CD4-positive, alpha-beta T cell treated with Interleukin-15 for 4 hours (primary cell): ENCODE data around the gene TOX3.

Experiments
- DNase-seq: peaks from one replicate; pipeline ENCODE4 v3.0.0-alpha.2; 2020; ENCODE audit warnings: low spot score

TOX3 gene

DNA sequence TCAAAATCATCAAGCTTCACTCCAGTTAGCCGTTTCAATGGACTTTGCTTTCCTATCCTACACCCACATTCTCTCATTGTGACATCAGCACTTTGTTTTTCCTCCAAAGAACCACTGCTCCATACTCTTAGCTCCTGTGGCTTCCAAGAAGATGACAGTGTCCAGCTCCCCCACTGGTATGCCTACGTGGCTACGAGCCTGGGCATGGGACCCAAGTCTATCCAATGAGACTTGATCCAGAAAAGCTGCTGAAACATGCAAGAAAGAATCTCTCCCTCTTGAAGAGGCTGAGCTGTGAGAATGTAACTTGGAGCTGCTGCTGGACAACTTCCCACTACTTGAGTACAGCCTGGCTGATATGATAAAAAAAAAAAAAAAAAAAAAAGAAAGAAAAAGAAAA is 9.4 kb downstream of the TOX3 start:
- DNase-seq, result no peak

DNA sequence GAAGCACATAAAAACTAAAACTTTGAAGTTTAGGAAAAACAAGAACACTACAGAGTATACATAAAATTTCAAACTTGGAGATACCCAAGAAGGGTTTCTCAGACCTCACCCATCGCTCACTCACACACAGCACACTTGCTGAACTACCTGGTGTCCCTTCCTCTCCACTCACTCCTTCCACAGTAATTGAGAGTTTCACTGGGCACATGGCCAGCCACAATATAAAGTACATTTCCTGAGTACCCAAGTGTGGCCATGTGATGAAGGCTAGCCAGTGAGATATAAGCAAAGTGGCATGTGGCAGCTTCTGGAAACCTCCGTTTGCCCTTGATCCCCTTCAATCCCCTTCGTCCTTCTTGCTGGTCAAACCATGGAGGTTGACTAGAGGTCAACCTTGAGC is 11.9 kb downstream of the TOX3 start:
- DNase-seq, result no peak

DNA sequence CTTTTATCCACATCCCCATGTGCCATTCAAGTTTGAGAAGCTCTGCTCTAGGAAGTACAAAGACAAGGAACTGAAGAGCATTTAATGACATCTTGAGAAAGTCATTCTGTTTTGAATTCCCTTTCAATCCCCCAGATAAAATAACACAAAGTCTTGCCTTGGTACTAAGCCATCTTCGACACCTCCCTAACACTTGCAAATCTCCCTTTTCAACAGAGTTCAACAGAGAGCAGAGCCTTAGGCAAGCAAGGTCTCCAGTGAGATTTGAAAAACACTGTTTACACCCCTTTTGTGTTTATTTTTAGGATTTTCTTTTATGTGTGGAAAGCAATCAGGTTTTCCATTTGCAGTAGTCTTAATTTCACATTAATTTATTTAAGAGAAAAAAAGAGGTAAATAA is 13.6 kb downstream of the TOX3 start:
- DNase-seq, result no peak

DNA sequence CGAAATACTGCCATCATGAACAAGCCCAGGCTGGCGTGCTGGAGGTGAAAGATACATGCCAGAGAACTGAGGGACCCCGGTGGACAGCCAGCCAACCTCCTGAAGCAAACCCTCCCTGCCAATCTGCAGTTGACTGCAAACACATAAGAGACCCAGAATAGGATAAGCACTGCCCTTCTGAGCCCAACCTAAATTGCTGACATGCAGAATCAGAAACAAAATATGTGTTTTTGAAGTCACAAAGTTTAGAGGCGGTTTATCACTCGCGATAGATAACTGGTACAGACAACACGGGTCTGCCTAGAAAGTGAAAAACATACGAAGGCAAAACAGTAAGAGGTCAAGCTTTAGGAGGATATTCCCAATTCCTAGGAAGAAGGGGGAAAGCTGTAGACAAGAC is 14.6 kb downstream of the TOX3 start:
- no peak for DNase-seq

DNA sequence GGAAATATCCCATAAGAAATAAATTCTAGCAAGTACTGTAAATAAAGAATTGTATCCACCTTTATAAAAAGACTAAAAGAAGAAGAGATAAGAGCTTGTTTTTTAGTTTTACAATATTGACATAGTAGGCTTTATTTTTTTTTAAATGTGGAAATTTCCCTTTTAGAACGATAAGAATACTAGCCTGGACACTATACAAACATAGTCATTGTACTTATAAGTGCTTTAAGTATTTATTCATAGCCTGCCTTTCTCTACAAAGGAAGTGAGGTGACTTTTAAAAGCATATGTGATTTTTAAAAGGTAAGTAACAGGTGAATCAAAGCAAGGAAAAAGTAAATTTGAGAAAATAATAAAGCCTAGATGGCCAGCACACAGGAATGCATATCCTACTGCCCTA is 17.7 kb downstream of the TOX3 start:
- no peak for DNase-seq

DNA sequence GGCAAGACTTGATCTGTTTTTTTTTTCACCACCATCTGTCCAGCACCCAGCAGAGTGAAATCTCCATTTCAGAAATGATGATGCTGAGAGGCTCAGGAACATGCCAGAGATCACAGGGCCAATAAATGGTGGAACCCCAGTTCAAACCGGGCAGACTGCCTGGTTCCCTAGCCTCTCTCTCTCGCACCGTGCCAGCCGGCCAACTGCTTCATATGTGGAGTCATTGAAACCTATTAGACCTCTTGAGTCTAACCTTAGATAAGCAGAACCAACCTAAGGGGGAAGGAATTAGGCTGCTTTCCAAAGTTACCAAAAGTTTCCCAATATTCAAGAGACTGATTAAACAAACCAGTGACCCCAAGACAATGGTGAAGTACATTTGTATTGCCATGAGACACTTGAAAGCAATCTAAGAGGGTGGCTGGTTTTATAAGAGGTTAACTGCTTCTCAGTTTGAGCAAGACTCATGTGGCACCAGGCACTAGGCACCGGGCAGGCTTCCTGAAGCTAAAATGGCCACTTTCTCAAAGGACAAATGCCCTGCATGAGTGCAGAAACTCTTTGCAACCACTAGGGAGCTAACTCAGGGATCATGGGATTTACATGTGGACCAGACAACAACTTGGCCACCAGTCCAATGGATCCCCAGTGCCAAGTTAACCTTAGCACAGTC is 18.4 kb downstream of the TOX3 start:
- DNase-seq, result no peak

DNA sequence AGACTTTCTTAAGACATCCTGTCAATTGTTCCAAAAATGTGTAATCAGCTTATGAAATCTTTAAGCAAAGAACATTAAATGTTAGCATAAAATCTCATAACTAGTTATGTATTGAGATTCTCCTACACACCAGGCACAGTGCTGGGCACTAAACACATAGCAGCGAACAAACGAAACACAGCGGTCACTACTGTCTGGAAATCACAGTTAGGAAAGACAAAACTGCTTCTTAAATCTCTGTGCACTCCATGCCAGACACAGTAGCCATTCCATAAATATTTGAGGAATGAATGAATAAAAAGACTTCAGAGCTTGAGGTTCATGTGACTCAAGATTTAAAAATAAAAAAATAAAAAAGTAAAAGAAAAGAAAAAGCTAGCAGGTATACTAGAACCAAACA is 20.1 kb downstream of the TOX3 start:
- no peak for DNase-seq

DNA sequence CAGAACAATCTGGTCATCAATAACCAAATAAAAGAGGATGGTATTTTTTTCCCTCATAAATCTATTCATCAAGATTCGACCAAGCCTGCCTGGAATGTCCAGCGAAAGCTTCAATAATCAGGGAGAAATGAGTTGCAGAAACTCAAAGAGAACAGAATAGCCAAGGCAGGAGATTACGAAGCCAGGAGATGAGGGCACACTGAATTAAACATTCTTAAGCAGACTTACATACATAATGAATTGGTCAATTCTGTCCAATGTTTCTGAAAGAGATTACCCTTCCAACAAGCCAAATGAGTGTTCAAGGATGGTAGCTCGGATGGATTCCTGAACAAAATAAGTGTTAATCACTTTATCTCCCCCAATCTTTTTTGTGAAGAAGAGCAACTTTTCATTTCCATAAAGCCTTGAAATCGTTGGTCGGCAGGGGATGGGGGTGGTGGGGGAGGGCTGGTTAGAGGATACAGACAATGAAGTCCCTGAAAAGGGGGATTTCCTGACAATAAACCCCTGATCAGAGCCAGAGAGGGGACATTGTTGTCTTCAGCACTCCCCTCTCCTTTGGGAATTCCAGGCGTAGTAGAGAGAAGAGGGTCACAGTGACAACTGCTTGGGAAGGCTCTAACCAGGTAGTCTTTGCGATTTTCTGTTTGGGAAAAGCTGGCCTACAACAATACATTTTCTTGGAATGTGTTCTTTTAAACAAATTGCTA is 20.7 kb downstream of the TOX3 start:
- no peak for DNase-seq

DNA sequence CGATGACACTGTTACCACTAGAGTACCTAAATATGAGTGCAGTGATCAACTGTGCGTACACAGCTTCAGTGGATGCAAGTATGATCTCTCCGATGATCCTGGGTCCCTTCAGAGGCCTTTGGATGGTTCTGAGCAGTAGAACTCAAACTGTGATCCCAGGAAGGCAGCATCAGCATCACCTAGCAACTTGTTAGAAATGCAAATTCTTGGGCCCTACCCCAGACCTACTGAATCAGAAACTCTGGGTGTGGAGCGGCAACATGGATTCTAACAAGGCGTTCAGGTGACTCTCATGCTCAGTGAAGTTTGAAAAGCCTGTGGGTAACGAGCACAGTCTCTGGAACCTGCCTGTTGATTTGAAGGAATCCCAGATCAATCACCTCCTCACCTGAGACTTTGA is 25.4 kb downstream of the TOX3 start:
- DNase-seq, result no peak

DNA sequence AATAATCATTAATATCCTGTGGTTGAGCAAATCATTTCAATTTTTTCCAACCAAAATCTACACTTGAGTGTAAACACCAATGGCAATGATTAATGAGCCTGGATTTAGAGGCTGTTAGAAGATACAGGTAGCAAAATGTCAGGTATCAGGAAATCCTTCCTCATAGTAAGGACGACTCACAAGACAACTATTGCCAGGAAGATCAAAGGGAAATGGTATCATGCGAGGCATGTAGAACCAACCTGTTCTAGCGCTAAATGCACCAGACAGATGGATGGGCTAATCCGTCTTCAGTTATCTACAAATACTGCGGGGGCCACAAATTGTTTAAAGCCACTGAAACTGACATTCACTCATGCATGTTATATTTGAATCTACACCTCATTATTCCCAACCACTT is 28.1 kb downstream of the TOX3 start:
- DNase-seq, result no peak

DNA sequence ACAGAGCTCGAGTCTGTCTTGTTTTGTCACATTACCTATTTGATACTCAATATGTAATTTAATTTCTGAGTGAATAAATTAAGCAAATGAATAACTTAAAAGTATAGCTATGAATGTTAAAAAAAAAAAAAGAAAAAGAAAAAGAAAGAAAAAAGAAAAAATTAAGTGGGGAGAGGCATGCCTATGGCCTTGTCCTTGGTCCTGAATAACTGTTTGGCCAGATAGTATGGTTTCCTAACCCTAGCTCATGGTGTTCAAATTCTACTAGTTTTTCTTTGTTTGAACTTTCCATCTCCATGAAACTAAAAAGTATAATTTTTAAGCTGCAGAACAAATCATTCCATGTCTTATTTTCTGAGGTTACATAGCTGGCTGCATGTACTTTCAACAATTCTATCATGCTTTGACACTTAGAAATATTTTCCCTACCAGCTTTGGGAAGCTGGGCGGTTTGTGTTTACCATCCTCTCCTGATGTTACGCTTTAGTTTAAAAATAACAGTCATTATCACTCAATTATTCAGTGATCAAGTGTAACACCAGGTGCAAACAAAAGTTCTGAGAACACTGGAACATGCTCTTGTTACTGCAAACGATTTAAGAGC is 31.8 kb downstream of the TOX3 start:
- DNase-seq, result no peak

DNA sequence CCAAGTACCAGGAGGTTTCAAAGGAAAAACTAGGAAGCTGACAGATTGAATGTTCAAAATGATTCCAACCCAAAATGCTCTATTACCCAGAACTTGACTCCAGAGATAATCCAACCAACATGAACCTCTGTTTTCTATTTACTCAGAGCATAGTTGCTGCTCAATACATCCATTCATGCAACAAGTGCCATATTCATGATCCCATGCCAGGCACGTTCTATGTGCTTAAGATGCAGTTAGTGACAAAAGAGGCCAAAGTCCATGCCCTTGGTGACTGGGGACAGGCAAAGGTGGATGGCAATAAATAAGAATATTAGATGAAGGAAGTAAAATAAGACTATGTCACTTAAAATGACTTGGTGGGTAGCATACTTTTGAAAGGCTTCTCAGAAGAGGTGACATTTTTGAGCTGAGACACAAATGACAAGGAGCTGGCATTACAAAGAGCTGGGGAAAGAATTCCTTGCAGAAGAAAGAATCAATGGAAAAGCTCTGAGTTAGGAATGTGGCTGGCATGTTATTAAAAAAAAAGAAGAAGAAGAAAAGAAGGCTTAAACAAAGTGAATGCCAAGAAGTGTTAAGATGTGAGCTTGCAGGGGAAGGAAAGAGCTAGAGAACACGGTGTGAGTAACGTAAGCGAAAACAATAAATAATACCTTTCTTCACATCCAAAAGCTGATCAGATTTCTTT is 34.5 kb downstream of the TOX3 start:
- DNase-seq, result no peak

DNA sequence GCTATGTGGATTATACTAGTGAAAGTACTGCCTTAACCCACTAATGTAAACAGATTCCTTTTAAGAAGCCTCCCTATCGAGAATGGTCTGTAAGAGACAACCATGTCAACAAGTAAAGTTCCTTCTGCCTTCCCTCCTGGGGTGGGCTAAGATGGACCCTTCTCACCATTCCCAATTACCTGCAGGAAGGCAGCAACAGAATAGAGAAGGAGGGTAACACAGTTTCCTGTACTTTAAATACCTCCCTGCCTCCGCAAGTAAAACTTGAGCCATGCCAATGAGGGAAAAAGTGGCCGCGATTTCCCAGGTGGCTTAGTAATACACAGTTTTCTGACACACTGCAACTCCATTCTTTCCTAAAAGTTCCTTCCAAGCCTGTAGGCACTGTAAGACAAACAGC is 45.2 kb downstream of the TOX3 start:
- DNase-seq, result no peak

DNA sequence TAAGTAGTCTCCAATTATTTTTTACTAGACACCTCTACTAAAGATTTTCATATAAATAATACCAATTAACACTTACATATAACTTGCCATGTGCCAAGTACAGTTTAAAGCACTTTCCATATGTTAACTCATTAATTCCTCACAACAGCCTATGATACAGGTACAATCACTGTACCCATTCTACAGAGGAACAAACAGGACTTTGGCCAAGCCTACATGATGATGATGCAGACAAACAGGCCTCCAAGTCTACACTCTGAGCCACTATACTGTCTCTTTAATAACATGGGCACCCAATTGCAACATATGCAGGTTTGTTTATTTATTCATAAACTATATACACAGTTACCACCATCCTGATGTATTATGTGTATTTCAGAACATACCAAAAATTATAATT is 46.0 kb downstream of the TOX3 start:
- no peak for DNase-seq

DNA sequence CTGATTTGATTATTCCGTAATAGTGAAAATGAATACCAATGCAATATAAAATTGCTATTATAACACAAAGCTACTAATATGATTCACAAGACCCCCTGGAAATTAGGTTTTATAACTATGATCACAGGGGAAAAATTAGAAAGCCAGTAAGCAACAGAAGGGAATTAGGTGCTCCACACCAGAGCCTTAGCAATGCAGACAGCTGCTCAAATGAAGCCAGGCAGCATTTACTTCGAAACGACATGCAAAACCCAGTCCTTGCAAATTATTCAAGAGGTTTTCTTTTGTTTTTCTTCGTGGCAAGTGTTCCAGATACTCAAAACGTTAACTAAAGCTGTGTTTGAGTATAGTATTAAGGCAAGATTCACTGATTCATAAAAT is 47.9 kb downstream of the TOX3 start:
- no peak for DNase-seq

DNA sequence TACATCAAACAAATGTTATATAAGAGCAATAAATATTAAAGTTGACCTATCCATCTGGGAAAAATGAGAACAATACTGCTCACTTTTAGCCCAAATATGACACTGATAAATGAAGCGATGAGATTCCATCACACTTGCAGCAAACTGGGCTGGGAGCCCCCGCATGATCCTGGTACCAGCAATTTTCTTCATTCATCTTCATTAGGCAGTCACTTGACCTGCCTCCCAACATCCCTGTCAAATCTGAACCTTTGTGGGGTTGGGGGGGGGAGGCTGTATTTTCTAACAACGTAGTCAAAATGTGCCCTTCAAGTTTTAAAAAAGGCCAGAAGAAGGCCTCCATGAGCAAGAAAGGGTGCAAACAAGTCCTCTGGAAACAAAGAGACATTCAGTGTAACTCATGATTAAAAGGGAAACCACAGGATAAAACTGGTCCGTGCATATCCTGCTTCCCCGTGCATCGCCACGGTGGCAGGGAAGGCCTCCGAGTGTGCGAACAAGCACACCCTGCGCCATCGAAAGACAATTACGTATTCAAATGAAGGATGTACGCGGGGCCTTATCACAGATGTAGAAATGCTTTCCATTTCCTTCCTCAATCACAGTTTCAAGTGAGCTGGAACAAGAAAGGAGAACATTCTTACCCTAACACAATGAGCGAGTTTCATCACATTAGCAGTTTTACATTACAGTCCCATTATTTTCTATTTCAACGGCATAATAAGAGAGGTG is 48.4 kb downstream of the TOX3 start:
- DNase-seq, result no peak

DNA sequence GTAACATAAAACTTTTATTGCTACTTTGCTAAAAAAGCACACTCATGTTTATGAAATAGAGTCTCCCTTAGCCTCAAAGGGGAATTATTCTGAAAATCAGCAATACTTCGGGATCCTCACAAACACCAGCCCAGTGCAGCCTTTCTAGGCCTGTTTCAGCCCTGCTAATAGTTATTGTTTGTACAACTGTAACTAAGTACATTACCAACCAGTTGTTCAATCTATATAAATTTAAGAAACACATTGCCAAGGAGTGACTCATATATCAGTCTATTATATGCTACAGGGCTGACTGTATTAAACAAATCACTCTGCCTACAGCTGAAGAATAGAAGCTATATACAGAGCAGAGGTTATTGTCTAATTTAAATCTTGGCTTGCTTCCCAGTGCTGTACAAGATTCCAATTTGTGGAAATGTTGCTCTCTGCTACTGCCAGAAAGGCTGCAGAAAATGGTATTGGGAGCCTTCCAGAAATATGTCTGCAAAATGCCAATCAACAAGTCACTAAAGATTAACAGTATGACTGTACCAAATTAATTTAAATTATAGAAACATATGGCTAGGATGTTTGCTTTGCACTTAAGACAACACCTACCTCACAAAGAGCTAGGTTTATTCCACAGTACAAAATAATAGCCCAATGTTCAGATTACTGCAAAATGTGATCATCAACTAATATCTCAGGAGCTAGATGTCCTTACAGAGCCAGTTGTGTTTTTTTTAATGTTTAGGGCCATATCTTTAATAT is 49.7 kb downstream of the TOX3 start:
- no peak for DNase-seq

DNA sequence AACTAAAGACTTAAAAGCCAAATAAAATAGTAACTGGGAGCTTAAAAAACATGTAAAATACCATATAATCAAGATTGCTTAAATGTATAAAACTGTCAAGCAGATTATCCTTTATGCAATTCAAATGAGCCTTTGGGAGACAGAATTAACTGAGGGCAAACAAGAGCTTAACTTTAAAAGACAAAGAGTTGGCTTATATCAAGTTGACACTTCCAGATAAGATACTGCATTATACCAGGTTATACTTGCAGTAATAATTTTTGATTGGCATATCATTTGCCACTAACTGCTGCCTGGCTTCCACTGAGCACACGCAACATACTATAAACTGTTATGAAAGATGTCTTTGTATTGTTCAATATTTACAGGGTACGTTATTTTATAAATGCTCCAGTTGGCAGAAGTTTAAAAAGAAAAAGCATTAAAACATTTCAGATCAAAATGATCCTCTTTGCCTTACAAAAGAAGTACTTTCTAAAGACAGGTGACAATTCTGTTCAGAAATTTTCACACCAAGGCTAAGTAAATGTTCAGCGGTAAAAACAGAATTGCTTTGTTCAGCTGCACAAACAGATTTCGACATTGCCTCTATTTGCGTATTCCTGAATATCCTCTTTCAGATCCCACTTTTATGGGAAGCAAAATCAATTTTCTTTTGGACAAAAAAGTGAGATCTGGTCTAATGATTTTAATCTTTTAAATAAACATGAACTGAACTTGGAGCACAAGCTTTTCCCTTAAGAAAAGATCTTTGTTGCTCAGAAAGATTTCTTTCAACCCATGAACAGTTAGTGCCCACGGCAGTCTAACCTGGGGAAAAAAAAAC is 50.7 kb downstream of the TOX3 start:
- no peak for DNase-seq

DNA sequence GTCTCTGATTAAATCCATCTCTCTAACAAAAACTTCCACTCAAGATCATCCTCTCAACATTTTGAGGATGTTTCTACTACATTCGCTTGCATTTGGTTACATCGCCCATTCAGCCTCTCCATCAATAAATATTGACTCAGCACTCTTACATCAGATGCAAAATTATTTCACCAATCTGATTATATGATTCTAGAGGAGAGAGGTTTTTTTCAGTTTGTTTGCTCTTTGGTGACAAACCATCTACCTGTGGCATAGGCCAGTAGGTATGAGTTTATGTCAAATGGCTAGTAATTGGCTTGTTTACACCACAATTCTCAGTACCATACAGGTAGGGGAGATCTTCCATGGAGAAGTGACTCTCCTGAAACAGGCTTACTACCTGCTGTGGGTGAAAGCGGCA is 52.3 kb downstream of the TOX3 start:
- DNase-seq, result no peak

DNA sequence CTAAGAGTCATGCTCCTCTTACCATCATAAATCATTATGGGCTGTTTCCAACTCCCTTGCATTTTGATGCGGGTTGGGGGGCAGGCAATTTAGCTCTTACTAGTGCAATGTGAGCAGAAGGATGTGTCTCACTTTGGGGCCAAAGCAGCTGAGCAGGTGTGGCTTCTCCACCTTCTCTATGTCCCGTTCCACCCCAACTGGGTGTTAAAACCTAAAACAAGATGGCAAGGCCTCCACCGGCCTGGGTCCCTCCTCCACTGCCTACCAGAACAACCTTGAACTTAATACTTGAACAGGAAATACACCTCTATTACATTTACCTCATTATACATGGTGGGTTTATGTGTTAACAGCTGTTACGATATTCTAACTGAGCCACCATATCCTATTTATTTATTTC is 52.8 kb downstream of the TOX3 start:
- no peak for DNase-seq
